Erythroblast (primary cell): ENCODE data around the gene CYTIP.

ENCODE experiments used
- GATA1 ChIP-seq: IDR thresholded peaks from 2 replicates; pipeline ENCODE4 v1.6.1; 2011; ENCODE audit warnings: low read depth, mild to moderate bottlenecking, control low read depth, low read length, moderate library complexity
- POLR2A ChIP-seq: IDR thresholded peaks from 2 replicates; pipeline ENCODE4 v1.6.1; 2011; ENCODE audit warnings: mild to moderate bottlenecking, low read length

DNA sequence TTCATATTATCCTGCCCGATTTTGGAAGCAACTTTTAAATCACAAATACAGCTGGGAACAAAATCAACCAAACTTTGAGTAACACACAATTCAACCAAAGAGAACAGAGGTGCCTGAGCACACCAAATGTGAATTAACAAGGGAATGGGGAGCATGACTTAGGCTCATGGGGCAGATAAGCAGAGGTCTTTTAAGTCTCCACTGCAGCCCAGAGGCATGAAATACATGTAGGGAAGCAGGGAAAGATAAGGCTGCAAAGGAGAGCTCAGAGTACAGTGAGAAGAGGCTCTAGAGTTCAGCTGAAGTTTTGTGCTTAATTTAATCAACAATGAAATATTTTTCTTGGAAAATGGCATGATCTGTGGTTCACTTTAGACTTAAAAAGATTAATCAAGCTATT lies 49.0 kb downstream of the CYTIP start:
- no peak for TF ChIP-seq POLR2A
- no peak for TF ChIP-seq GATA1
